NCI-H187 treated with DMSO at 0.1 percent for 48 hours (cell line): ENCODE measurements around the gene CREBBP.

Experiments
- DNase-seq: peaks from one replicate; lab custom pipeline; 2025; lab: John Stamatoyannopoulos, UW

CREBBP gene

DNA sequence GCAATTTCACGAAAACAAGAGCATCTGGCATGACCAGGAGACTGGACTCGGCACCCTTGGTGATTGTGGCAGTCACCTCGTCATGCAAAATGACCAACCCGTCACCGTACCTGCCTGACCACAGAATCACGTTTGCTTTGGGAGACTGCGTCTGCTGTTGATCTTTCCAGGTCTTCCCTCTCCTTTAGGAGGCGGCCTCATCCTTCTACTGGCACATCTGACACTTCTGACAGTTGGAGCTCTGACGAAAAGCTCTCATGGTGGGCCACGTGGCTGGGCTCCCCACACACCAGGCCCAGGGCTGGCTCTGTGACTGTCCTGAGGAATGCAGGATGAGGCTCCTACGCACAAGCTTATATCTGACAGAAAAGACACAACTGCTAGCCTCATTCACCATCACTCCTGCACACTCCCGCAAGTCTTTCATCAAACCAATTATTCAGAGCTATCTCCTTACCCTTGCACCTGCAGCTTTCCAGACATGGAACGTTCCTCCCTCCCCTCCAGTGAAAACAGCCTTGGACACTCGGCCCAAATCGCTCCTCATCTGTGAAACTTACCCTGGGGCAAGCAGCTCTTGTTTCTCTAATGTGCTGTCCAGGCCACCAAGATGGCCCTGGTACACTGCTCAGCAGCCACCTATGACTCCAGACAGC, 166.8 kb downstream of the CREBBP start:
- DNase-seq, result no peak

DNA sequence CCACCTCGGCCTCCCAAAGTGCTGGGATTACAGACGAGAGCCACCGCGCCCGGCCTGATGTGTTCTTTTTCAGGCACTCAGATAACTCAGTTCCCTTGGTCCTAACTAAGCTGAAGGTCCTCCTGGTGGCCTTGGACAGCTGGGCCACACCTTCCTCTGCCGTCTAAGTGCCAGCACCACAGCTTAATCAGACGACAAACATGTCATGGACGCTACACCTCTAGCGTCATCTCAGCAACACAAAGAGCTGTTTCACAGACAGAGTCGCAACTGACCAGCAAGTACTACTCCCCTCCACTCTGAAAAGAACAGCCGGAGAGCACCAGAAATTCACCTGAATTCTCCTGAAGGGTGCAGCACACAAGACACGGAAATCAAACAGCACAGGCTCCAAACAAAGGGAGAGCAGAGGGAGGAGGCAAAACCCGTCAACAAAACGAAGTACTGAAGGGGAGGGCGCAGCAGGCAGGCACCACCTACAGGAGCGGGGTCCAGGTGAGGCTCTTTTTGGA, 167.6 kb downstream of the CREBBP start:
- no peak for DNase-seq

DNA sequence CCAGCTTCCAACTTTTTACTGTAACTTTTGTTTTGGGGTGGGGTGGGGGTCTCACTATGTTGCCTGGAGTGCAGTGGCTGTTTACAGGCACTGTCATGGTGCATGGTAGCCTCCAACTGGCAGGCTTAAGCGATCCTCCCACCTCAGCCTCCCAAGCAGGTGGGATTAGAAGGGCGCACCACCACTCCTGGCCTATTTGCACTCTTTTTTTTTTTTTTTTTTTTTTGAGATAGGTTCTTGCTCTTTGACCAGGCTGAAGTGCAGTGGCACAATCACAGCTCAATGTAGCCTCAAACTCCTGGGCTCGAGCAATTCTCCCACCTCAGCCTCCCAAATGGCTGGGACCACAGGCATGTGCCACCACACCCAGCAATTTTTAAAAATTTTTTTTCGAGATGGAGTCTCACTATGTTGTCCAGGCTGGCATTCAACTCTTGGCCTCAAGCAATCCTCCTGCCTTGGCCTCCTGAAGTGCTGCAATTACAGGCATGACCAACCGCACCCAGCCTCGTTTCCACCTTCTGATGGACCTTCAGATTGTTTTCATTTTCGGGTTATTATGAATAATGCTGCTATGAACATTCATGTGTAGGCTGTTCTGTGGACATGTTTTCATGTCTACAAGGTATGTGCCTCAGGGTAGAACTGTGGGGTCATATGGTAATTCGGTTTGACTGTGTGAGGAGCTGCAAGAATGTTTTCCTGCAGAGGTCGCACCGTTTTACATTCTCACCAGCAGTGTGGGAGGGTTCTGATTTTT, 174.1 kb downstream of the CREBBP start:
- DNase-seq, result no peak

DNA sequence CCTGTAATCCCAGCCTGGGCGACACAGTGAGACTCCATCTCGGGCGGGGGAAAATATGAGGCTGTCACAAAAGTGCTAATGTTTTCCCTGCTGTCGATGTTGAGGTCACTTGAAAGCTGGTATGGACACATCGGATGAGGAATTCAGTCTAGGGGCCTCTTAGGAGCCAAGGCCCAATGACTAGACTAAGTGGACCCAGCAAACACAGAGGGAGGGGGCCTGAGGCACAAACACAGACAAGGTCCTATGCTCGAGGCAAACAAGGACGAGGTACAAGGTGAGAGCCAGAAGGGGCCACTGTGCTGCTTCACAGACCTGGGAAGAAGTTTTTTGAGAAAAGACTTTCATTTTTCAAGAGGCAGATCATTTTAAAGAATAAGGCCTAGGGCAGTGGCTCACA, 178.4 kb downstream of the CREBBP start:
- DNase-seq, result no peak

DNA sequence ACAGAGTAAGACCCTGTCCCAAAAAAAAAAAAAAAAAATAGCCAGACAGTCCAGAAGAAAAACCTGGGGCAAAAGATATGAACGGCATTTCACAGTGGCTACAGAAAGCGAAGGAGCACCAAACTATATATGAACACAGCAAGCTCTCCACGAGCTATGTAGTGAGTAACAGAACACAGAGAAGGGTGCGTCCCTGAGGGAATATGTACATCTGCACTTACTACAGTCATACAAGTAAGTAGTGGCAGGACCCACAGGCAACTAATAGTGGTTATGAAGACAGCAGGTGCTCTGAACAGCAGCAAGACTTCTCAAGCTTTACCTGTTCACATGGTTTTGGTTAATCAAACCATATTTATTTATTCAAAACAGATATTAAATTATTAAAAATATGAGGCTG, 179.0 kb downstream of the CREBBP start:
- no peak for DNase-seq

DNA sequence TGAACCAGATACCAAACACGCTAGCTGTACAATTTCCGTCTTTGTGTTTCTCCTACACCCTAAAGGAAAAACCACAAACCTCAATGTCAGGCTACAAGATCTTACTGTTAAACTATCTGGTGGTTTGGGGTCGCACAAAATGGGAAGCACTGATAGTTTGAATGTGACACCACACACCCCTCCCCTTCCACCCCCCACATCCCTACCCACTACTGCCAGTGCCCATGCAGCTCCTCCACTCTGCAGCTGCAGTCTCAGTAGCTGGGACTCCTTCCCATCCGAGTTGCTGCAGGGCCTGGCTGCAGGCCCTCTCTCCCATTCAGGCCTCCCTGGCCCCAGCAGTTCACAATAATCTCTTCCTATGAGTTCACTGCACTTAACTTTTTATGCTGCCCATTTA, 181.6 kb downstream of the CREBBP start:
- DNase-seq, result no peak

DNA sequence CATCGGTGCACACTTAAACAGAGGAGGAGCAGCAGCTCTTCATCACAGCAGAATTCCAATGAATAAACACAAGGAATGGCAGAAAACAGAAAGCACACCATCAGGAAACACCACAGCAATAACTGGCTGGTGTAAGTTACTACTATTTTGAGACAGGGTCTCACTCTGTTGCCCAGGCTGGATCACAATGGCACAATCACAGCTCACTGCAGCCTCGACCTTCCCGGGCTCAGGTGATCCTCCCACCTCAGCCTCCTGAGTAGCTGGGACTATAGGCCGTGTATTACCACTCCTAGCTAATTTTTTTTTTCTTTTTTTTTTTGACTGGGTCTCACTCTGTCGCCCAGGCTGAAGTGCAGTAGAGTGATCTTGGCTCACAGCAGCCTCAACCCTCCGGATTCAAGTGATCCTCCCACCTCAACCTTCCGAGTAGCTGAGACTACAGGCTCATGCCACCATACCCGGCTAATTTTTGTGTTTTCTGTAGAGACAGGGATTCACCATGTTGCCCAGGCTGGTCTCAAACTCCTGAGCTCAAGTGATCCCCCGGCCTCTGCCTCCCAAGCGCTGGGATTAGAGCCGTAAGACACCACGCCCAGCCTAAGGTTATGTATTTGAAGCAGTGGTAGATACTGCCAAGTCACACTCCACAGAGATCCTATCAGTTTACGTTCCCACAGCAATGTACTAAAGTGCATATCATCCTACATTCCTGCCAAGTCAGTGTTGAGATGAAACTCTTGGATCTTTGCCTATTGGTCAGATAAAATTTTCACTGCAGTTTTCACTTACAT, 183.9 kb downstream of the CREBBP start:
- no peak for DNase-seq

DNA sequence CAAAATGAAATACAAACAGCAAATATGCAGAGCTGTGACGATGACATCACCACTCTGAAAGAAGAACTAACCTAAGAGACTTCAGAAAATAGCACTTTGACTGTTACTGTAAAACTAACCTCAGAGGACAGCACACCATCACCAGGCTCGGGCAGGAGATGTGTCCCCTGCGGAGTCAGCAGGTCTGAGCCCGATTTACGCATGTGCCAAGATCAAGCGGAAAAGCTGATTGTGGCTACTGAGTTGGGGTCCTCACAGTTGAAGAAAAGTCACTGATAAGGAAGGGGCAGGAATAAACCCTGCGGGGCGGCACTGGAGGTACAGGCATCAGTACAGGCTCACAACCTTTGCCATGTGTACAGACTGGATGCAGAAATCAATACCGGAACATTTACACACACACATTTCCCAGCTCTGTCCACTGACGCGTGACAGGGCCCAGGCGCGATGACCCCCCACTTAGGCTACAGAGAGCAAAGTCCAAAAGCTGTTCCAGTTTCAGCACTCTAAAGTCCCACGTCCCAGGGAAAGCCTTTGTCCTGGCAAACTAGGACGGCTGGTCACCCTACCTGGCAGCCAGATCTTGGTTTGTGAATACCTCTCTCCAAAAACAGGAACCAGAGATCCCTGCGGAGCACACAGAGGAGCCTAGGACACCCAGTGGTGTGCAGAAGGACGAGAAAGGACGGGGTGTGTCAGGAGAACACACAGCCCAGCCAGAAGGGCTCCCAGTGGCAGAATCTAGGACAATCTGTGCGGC, 184.7 kb downstream of the CREBBP start:
- no peak for DNase-seq

DNA sequence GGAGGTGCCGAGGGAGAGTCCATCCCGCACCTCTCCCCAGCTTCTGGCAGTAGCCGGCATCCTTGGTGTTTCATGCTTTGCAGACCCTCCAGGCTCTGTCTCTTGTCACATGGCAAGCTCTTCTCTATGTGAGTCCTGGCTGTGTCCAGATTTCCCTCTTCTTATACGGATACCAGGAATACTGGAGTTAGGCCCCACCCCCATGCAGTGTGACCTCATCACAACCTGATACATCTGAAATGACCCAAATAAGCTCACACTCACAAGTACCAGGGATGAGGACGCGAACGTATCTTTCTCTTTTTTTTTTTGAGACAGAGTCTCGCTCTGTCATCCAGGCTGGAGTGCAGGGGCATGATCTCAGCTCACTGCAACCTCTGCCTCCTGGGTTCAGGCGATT, 186.5 kb downstream of the CREBBP start:
- DNase-seq, result no peak

DNA sequence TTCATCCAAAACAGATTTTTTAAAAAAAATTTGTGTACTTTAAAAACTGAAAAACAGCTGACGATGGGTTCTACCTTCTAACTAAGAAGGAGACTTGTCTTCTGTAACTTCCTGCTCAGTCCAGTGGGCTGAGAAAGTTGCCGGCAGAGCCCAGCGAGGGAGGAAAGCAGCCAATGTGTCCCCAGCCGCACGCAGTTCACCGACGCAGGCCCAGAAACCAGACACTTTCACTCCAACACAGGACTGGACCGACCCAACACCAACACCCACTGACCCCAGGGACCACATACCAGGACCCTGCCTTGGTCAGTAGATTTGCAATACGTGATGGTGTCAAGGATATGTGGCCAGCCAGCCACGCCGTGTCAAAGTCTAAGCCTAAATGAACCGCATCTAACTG, 188.8 kb downstream of the CREBBP start:
- no peak for DNase-seq

DNA sequence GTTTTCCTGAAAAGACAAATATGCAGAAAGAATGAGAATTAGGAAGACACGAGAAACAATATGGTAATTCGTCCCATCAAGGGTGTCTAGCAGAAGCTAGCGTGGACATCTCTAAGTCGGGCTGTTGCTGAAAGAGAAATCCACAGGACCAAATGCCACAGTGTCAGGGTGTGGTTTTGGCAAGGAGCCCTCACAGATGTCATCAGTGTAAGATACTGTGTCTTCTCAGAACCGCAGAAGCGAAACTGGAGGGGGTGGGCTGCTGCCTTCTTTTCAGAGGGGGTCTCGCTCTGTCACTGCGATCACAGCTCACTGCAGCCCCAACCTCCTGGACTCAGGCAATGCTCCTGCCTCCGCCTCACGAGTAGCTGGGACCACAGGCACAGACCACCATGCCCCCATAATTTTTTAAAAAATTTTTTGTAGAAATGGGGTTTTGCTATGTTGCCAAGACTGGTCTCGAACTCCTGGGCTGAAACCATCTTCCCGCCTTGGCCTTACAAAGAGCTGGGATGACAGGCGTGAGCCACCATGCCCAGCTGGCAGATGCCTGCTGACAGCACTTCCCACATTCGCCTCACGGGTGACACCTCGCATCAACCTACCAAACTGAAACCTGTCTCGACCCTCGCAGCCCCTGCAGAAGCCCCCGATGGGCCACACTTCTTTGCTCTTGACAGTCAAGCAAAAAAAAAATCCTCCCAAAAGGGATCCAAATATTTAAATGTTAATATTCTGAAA, 189.4 kb downstream of the CREBBP start:
- no peak for DNase-seq

DNA sequence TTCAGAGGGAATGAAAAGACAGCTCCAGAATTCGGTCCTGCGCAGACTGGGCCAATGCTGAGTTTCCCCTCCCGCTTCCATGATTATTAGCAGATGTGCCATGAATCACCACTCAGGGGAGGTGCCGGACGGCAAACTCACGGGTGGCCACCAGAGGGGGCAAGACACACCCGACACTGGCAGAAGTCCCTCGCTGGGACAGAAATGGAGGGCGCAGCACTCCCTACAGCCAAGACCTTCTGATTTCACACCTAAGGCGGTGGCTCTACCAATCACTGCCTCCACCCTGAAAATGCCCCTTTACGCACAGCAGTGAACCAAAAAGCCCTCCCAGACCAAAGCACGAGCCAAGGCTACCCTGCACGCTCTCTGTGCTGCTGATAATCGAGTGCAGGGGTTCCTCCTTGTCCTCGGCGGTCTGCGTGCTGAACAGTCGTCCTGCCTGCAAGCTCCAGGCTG, 190.0 kb downstream of the CREBBP start:
- peak; percentile 31 for DNase-seq

DNA sequence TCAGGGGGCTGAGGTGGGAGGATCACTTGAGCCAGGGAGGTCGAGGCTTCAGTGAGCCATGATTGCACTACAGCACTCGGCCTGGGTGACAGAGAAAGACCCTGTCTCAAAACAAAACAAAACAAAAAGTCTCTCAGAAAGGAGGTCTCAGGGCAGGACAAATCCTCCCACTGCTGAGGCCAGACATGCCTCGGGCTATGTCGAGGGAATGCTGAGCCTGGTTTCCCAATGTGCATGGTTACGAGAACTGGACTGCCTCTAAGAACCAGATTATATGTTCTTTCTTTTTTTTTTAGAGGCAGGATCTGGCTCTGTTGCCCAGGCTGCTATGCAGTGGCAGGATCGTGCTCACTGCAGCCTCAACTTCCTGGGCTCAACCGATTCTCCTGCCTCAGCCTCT, 190.8 kb downstream of the CREBBP start:
- no peak for DNase-seq

DNA sequence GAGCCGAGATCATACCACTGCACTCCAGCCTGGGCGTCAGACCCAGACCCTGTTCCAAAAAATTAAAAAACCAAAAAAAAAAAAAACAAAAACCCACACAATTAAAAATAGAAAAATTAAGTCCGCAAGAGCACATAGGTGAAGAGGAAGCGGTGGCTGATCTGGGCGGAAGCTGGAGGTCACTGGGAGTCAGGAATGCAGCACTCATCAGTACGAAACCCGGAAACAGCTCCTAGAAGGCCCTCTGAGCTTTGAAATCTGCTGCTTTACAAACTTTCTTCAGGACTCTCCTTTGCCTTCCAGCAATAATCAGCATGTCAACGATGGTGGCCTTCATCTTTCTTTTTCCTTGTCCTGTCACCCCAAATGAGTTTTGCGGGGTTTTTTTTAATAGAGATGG, 192.7 kb downstream of the CREBBP start:
- no peak for DNase-seq

DNA sequence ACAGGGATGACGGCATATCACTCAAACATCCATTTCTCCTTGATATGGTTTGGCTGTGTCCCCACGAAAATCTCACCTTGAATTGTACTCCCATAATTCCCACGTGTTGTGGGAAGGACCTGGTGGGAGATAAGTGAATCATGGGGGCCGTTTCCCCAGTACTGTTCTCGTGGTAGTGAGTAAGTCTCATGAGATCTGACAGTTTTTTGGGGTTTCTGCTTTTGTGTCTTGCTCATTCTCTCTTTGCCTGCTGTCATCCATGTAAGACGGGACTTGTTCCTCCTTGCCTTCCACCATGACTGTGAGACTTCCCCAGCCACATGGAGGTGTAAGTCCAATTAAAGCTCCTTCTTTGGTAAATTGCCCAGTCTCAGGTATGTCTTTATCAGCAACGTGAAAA, 193.5 kb downstream of the CREBBP start:
- DNase-seq, result no peak

DNA sequence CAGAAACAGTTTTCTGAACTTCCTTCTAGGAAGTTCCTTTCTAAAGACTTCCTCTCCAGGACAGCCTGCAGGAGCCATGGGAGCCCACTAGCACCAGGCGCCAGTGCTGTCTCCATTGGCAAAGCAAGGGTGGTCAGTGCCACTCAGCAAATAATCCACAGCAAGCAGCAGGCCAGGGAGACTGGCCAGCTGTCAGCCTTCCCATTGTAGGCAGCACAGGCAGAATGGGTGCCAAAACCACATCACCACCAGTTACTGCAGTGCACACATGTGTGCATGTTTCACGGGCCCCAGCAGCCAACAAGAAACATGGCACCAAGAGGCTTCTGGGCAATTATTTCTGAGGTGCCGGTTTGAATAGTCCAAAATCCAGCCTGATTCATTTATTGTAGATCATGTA, 199.3 kb downstream of the CREBBP start:
- no peak for DNase-seq

DNA sequence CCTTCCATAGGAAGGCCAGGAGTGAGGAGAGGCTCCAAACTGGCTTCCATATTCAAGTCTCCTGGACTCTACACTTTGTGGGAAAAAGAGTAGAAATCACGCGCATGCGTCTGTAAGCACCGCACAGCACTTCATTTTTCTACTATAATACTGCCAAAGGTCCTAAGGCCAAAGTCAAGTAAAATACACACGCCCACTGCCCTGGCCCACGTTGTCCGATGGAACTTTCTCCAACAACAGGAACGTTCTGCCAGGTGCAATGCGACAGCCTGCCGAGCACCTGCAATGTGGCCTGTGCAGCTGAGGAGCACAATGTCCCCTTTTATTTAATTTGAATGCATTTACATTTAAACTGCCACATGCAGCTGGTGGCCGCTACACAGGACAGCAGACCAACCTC, 202.5 kb downstream of the CREBBP start:
- DNase-seq, result no peak

DNA sequence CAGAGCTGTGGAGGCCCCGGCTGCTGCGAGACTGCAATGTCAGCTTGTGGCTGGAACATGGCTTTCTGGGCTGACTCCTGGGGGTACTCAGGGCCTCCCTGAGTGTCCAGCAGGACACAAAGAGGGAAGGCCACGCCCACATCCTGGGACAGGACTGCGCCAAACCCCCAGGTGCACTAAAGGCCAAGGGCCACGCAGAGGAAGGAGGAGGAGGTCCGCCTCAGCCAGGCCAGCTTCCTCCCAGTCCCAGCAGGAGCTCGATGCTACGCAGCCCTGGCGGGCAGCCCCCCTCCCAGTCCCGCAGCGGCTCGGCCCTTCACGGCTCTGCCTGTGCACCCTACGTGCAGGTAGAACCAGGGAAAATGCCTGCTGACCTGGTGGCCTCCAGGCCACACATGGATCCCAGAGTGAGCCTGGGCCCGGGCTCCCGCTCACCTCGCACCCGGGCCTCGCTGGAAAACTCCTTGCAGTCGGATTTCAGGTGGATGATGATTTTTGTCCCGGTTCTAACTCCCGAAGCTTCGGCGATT, 204.8 kb downstream of the CREBBP start:
- DNase-seq, result no peak
